Osteoblast (primary cell): ENCODE measurements around the gene OSBP2. TPM values are rescaled to one million over a fixed set of nuclear protein-coding genes. Genes with fewer than 3 reads are reported as not detected.

Experiments used
- DNase-seq: peaks from one replicate; pipeline ENCODE4 v3.0.0; 2011; ENCODE audit warnings: low spot score, mixed read lengths; ENCODE audit not compliant: insufficient read length; ENCODE audit errors: missing footprints
- H2AFZ ChIP-seq: 2 replicates; pipeline ENCODE4 v1.6.0; 2011; ENCODE audit warnings: mild to moderate bottlenecking, low read length
- H3K27ac ChIP-seq: 2 replicates; pipeline ENCODE4 v1.5.1; 2011; ENCODE audit warnings: mild to moderate bottlenecking, low read depth, low read length, moderate library complexity
- H3K27me3 ChIP-seq: 2 replicates; pipeline ENCODE4 v1.6.0; 2012; ENCODE audit warnings: mild to moderate bottlenecking, control low read depth, inconsistent platforms, low read length, moderate library complexity; ENCODE audit not compliant: insufficient read depth
- H3K36me3 ChIP-seq: 2 replicates; pipeline ENCODE4 v1.5.1; 2011; ENCODE audit warnings: mild to moderate bottlenecking, low read length, control low read depth, moderate library complexity; ENCODE audit not compliant: insufficient read depth
- H3K4me1 ChIP-seq: 2 replicates; pipeline ENCODE4 v1.5.1; 2011; ENCODE audit warnings: mild to moderate bottlenecking, low read length, control low read depth, moderate library complexity; ENCODE audit not compliant: insufficient read depth
- H3K4me2 ChIP-seq: 2 replicates; pipeline ENCODE4 v1.6.0; 2011; ENCODE audit warnings: mild to moderate bottlenecking, low read length; ENCODE audit not compliant: insufficient read depth
- H3K4me3 ChIP-seq: fragments of 200-600 bp; sonication (generic); 3 replicates; pipeline ENCODE4 v1.5.1; 2012; ENCODE audit warnings: mild to moderate bottlenecking, low read length, inconsistent platforms; ENCODE audit not compliant: insufficient read depth
- H3K79me2 ChIP-seq: 2 replicates; pipeline ENCODE4 v1.6.0; 2012; ENCODE audit warnings: mild to moderate bottlenecking, low read length, control low read depth, inconsistent platforms; ENCODE audit not compliant: insufficient read depth
- H3K9me3 ChIP-seq: 2 replicates; pipeline ENCODE4 v1.5.1; 2011; ENCODE audit warnings: low read depth, low read length, control low read depth
- H4K20me1 ChIP-seq: 2 replicates; pipeline ENCODE4 v1.6.0; 2012; ENCODE audit warnings: mild to moderate bottlenecking, low read length, control low read depth; ENCODE audit not compliant: insufficient read depth
- total RNA-seq: library from RNA; depleted of rRNA; stranded (reverse); fragments of >200 nt; gene quantifications from 2 replicates; pipeline ENCODE4 v1.2.3, GENCODE V29; 2012
- TF ChIP-seq, protein P1 (sequence below): IDR thresholded peaks from 2 replicates; pipeline ENCODE4 v1.5.1; 2011; ENCODE audit warnings: mild to moderate bottlenecking, low read depth, low read length, moderate library complexity; ENCODE audit errors: extremely low read depth

OSBP2 gene
- total RNA-seq, 1 donor = 4.3 TPM

DNA sequence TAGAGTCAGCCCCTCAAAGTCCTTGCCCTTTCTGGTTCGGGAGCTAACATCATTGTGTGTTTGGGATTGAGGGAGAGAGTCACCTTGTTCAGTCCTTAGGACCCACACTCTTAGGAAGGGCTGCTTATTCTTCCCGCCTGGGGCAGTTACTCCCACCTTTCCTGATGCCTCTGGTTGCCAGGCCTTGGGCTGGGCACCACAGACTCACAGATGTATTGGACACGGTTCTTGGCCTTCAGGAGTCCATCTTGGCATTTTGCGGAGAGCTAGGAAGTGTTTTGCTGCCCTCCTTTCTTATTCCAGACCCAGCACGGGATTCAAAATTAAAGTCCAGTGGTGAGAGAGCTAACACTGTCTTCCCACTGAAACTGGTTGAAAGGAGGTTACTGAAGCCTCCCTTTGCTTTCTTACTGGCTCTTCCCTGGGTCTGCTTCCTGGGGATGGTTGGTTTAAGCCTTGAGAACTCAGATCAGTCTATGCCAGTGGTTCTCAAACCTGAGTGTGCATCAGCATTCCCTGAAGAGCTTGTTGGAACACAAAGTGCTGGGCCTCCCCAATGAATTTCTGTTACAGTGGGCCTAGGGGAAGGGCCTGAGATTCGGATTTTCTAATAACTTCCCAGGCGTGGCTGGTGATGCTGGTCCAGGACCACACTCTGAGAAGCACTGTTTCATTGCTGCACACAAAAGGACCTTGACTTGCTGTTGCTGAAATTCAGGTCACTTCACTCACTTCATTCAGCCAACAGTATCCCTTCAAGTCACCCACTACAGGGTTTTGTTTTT lies 1.4 kb downstream of the OSBP2 start:
- DNase-seq = peak; percentile 84
- Histone ChIP-seq H3K9me3 (no peaks in the 10 kb centered on the region), H3K79me2 (no peaks in the 10 kb centered on the region), H2AFZ (no peak overlapping the region), H3K27me3 (no peaks in the 10 kb centered on the region), H3K4me1 (peaks cover 11% of the 10 kb centered on the region), H4K20me1 (no peaks in the 10 kb centered on the region), H3K4me2 (no peak overlapping the region), H3K36me3 (no peaks in the 10 kb centered on the region), H3K27ac (no peak overlapping the region), H3K4me3 (no peak overlapping the region)
- TF ChIP-seq, protein P1, sequence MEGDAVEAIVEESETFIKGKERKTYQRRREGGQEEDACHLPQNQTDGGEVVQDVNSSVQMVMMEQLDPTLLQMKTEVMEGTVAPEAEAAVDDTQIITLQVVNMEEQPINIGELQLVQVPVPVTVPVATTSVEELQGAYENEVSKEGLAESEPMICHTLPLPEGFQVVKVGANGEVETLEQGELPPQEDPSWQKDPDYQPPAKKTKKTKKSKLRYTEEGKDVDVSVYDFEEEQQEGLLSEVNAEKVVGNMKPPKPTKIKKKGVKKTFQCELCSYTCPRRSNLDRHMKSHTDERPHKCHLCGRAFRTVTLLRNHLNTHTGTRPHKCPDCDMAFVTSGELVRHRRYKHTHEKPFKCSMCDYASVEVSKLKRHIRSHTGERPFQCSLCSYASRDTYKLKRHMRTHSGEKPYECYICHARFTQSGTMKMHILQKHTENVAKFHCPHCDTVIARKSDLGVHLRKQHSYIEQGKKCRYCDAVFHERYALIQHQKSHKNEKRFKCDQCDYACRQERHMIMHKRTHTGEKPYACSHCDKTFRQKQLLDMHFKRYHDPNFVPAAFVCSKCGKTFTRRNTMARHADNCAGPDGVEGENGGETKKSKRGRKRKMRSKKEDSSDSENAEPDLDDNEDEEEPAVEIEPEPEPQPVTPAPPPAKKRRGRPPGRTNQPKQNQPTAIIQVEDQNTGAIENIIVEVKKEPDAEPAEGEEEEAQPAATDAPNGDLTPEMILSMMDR = no peak

GRCh38 chr22:30697975-30698374 lies 3.3 kb downstream of the OSBP2 start:
- H3K4me1 ChIP-seq = peaks cover 20% of the 10 kb centered on the region
- H3K4me2 ChIP-seq = no peak overlapping the region
- no peaks in the 10 kb centered on the region for H4K20me1 ChIP-seq
- DNase-seq = peak; percentile 81
- H3K9me3 ChIP-seq = no peaks in the 10 kb centered on the region
- no peak overlapping the region for H3K27ac ChIP-seq
- TF ChIP-seq, protein P1 = no peak
- H3K36me3 ChIP-seq = no peaks in the 10 kb centered on the region
- no peak overlapping the region for H3K4me3 ChIP-seq
- no peaks in the 10 kb centered on the region for H3K27me3 ChIP-seq
- no peaks in the 10 kb centered on the region for H3K79me2 ChIP-seq
- H2AFZ ChIP-seq = no peak overlapping the region

- DNase-seq = peak; percentile 90
- Histone ChIP-seq H3K9me3 (no peaks in the 10 kb centered on the region), H3K79me2 (no peaks in the 10 kb centered on the region), H3K4me1 (peaks cover 22% of the 10 kb centered on the region), H2AFZ (no peak overlapping the region), H3K4me2 (peak overlapping the region; percentile 47), H3K4me3 (no peak overlapping the region), H3K27me3 (no peaks in the 10 kb centered on the region), H4K20me1 (no peaks in the 10 kb centered on the region), H3K27ac (no peak overlapping the region), H3K36me3 (no peaks in the 10 kb centered on the region)
- TF ChIP-seq, protein P1 = no peak
Measured at GRCh38 chr22:30701872-30702271, 7.2 kb downstream of the OSBP2 start.

GRCh38 chr22:30702856-30703255 lies 8.2 kb downstream of the OSBP2 start:
- DNase-seq = no peak
- H3K36me3 ChIP-seq = no peaks in the 10 kb centered on the region
- H2AFZ ChIP-seq = no peak overlapping the region
- peaks cover 24% of the 10 kb centered on the region for H3K4me1 ChIP-seq
- TF ChIP-seq, protein P1 = no peak
- H3K4me3 ChIP-seq = no peak overlapping the region
- H3K9me3 ChIP-seq = no peaks in the 10 kb centered on the region
- H3K27ac ChIP-seq = no peak overlapping the region
- no peaks in the 10 kb centered on the region for H3K79me2 ChIP-seq
- no peak overlapping the region for H3K4me2 ChIP-seq
- H4K20me1 ChIP-seq = no peaks in the 10 kb centered on the region
- no peaks in the 10 kb centered on the region for H3K27me3 ChIP-seq
